Erythroblast (primary cell): ENCODE measurements around the gene METTL26.

Experiments
- GATA1 ChIP-seq: IDR thresholded peaks from 2 replicates; pipeline ENCODE4 v1.6.1; 2011; ENCODE audit warnings: low read depth, mild to moderate bottlenecking, control low read depth, low read length, moderate library complexity
- POLR2A ChIP-seq: IDR thresholded peaks from 2 replicates; pipeline ENCODE4 v1.6.1; 2011; ENCODE audit warnings: mild to moderate bottlenecking, low read length

GRCh38 chr16:658679-659571, 22.8 kb upstream of the METTL26 start:
- TF ChIP-seq POLR2A (no peak), GATA1 (no peak)
